Stomach smooth muscle (tissue), 2 donors: ENCODE measurements around the gene CALHM4.
"Not testable (repeated sequence)": the region's sequence is repeated elsewhere in the genome, so short reads cannot be mapped to it uniquely, and the experiment has no call there.

Experiments
- H3K27ac ChIP-seq: one replicate; pipeline ENCODE4 v1.7.0; 2013; ENCODE audit warnings: mild to moderate bottlenecking, low read length, inconsistent platforms
- H3K27me3 ChIP-seq, 2 donors: one replicate each; pipeline ENCODE4 v1.7.0; 2013; ENCODE audit warnings: low read length in 2 of 2; ENCODE audit not compliant: insufficient read depth in 2 of 2, control insufficient read depth in 1 of 2
- H3K36me3 ChIP-seq, 2 donors: one replicate each; pipeline ENCODE4 v1.7.0; 2013; ENCODE audit warnings: low read length in 2 of 2; ENCODE audit not compliant: control insufficient read depth in 2 of 2, insufficient read depth in 2 of 2
- H3K4me1 ChIP-seq: one replicate; pipeline ENCODE4 v1.7.0; 2013; ENCODE audit warnings: low read length; ENCODE audit not compliant: control insufficient read depth, insufficient read depth
- H3K4me3 ChIP-seq, 2 donors: one replicate each; pipeline ENCODE4 v1.7.0; 2013; ENCODE audit warnings: low read length in 2 of 2
- H3K9ac ChIP-seq, 2 donors: one replicate each; pipeline ENCODE4 v1.7.0; 2013; ENCODE audit warnings: low read length in 2 of 2, mild to moderate bottlenecking in 1 of 2
- H3K9me3 ChIP-seq, 2 donors: one replicate each; pipeline ENCODE4 v1.7.0; 2013; ENCODE audit warnings: low read length in 2 of 2; ENCODE audit not compliant: control insufficient read depth in 2 of 2
- donor health status: healthy.
- donor health status: Pancreatic carcinoma.

The CALHM4 gene

GRCh38 chr6:116577486-116577885 is 23.9 kb downstream of the CALHM4 start:
- peaks cover 0 to 15% of the 10 kb centered on the region in 2 donors for H3K36me3 ChIP-seq
- no peak overlapping the region for H3K27ac ChIP-seq
- H3K9me3 ChIP-seq, result no peaks in the 10 kb centered on the region
- no peak overlapping the region for H3K4me3 ChIP-seq
- H3K4me1 ChIP-seq, result peaks cover 4% of the 10 kb centered on the region
- H3K27me3 ChIP-seq, result no peaks in the 10 kb centered on the region
- H3K9ac ChIP-seq, result no peak overlapping the region

- Histone ChIP-seq H3K27ac (no peak overlapping the region), H3K27me3 (no peaks in the 10 kb centered on the region), H3K9ac (no peak overlapping the region), H3K4me3 (no peak overlapping the region), H3K4me1 (no peaks in the 10 kb centered on the region), H3K36me3 (peaks cover 0 to 18% of the 10 kb centered on the region in 2 donors), H3K9me3 (no peaks in the 10 kb centered on the region)
These were observed 24.8 kb downstream of the CALHM4 start for GRCh38 chr6:116578335-116578734.

GRCh38 chr6:116579143-116579542 is 25.6 kb downstream of the CALHM4 start:
- Histone ChIP-seq H3K4me1 (no peaks in the 10 kb centered on the region), H3K36me3 (peaks cover 2 to 18% of the 10 kb centered on the region in 2 donors)

GRCh38 chr6:116580198-116580597 is 26.6 kb downstream of the CALHM4 start:
- Histone ChIP-seq H3K4me1 (no peaks in the 10 kb centered on the region), H3K9me3 (no peaks in the 10 kb centered on the region), H3K27ac (no peak overlapping the region), H3K4me3 (no peak overlapping the region), H3K36me3 (peaks cover 2 to 18% of the 10 kb centered on the region in 2 donors), H3K9ac (no peak overlapping the region), H3K27me3 (no peaks in the 10 kb centered on the region)

More at GRCh38 chr6:116579143-116579542, 25.6 kb downstream of the CALHM4 start:
- Histone ChIP-seq H3K27me3 (no peaks in the 10 kb centered on the region), H3K4me3 (no peak overlapping the region), H3K9ac (no peak overlapping the region), H3K27ac (no peak overlapping the region), H3K9me3 (no peaks in the 10 kb centered on the region)

- Histone ChIP-seq H3K27me3 (no peaks in the 10 kb centered on the region), H3K4me3 (no peak overlapping the region), H3K4me1 (no peaks in the 10 kb centered on the region), H3K9me3 (no peaks in the 10 kb centered on the region), H3K36me3 (peaks cover 12 to 21% of the 10 kb centered on the region in 2 donors), H3K27ac (no peak overlapping the region), H3K9ac (no peak overlapping the region)
These were observed 32.7 kb downstream of the CALHM4 start for GRCh38 chr6:116586276-116586675.

- Histone ChIP-seq H3K4me1 (no peaks in the 10 kb centered on the region), H3K9ac (no peak overlapping the region), H3K4me3 (no peak overlapping the region), H3K36me3 (peaks cover 16 to 26% of the 10 kb centered on the region in 2 donors), H3K27ac (no peak overlapping the region), H3K9me3 (no peaks in the 10 kb centered on the region), H3K27me3 (no peaks in the 10 kb centered on the region)
These were observed 33.2 kb downstream of the CALHM4 start for GRCh38 chr6:116586738-116587137.

- Histone ChIP-seq H3K4me1 (no peaks in the 10 kb centered on the region), H3K9ac (no peak overlapping the region), H3K4me3 (no peak overlapping the region), H3K36me3 (peaks cover 20 to 30% of the 10 kb centered on the region in 2 donors), H3K9me3 (no peaks in the 10 kb centered on the region), H3K27ac (no peak overlapping the region), H3K27me3 (no peaks in the 10 kb centered on the region)
These were observed 41.7 kb downstream of the CALHM4 start for GRCh38 chr6:116595247-116595646.

- Histone ChIP-seq H3K27ac (no peak overlapping the region), H3K4me3 (no peak overlapping the region), H3K9me3 (no peaks in the 10 kb centered on the region), H3K4me1 (no peaks in the 10 kb centered on the region), H3K27me3 (no peaks in the 10 kb centered on the region), H3K36me3 (peaks cover 10 to 22% of the 10 kb centered on the region in 2 donors), H3K9ac (no peak overlapping the region)
These were observed 43.3 kb downstream of the CALHM4 start for GRCh38 chr6:116596815-116597214.

GRCh38 chr6:116603916-116604315 is 50.4 kb downstream of the CALHM4 start:
- not testable (repeated sequence) for H3K4me3 ChIP-seq, H3K27ac ChIP-seq, H3K27me3 ChIP-seq, H3K9ac ChIP-seq, H3K9me3 ChIP-seq, H3K4me1 ChIP-seq
- peaks cover 2 to 12% of the 10 kb centered on the region in 2 donors for H3K36me3 ChIP-seq

GRCh38 chr6:116604868-116605267 is 51.3 kb downstream of the CALHM4 start:
- not testable (repeated sequence) for H3K9ac ChIP-seq, H3K27me3 ChIP-seq, H3K27ac ChIP-seq, H3K4me1 ChIP-seq, H3K9me3 ChIP-seq, H3K4me3 ChIP-seq
- H3K36me3 ChIP-seq, result peaks cover 2 to 12% of the 10 kb centered on the region in 2 donors

GRCh38 chr6:116605935-116606334 is 52.4 kb downstream of the CALHM4 start:
- Histone ChIP-seq H3K9me3 (no peaks in the 10 kb centered on the region), H3K4me1 (no peaks in the 10 kb centered on the region), H3K36me3 (peaks cover 2 to 8% of the 10 kb centered on the region in 2 donors), H3K4me3 (no peak overlapping the region), H3K27me3 (no peaks in the 10 kb centered on the region), H3K9ac (no peak overlapping the region), H3K27ac (no peak overlapping the region)
